H1 (cell line): ENCODE results near the gene ASMTL. TPM values are rescaled to one million over a fixed set of nuclear protein-coding genes. Genes with fewer than 3 reads are reported as not detected.

Source experiments
- CTCF ChIA-PET: fragments of 300-600 bp; sonication (Branson Sonifier 250); formaldehyde crosslinking; loops from one replicate; lab custom pipeline; 2021; ENCODE audit not compliant: partially characterized antibody; lab: Charles Lee
- POLR2A ChIA-PET: fragments of 300-600 bp; sonication (Branson Sonifier 250); formaldehyde crosslinking; loops from one replicate; lab custom pipeline; 2021; ENCODE audit warnings: inconsistent platforms; ENCODE audit not compliant: partially characterized antibody; lab: Charles Lee
- DNase-seq, 2 experiments: peaks; one replicate each; pipeline versions ENCODE4 v3.0.0 to v3.0.0-alpha.2; 2010 to 2022; ENCODE audit warnings: low spot score in 2 of 2, low read depth in 1 of 2, mixed read lengths in 1 of 2
- FAIRE-seq: peaks from 2 replicates; lab custom pipeline; 2011; peaks lifted over from hg19 to GRCh38; lab: Jason Lieb, UNC
- H2AFZ ChIP-seq: 2 replicates; pipeline ENCODE4 v1.8.1; 2012; ENCODE audit warnings: low read length, inconsistent platforms
- H2AK5ac ChIP-seq: 2 replicates; pipeline ENCODE4 v1.6.1; 2013; ENCODE audit warnings: low read depth, low read length
- H2BK120ac ChIP-seq: replicated peaks from 2 replicates; pipeline ENCODE3; 2013; ENCODE audit warnings: low read depth, low read length, inconsistent platforms
- H2BK12ac ChIP-seq: 2 replicates; pipeline ENCODE4 v1.6.1; 2013; ENCODE audit warnings: low read depth, low read length
- H2BK15ac ChIP-seq: 2 replicates; pipeline ENCODE4 v1.6.1; 2013; ENCODE audit warnings: low read length
- H2BK20ac ChIP-seq: 2 replicates; pipeline ENCODE4 v1.6.1; 2013; ENCODE audit warnings: low read length
- H2BK5ac ChIP-seq: 2 replicates; pipeline ENCODE4 v1.6.1; 2013; ENCODE audit warnings: low read depth, low read length
- H3K14ac ChIP-seq: 2 replicates; pipeline ENCODE4 v1.6.1; 2013; ENCODE audit warnings: inconsistent platforms; ENCODE audit not compliant: insufficient read length
- H3K18ac ChIP-seq: 2 replicates; pipeline ENCODE4 v1.6.1; 2013; ENCODE audit warnings: low read length; ENCODE audit errors: extremely low read depth
- H3K23ac ChIP-seq: 2 replicates; pipeline ENCODE4 v1.6.1; 2013; ENCODE audit warnings: inconsistent platforms; ENCODE audit not compliant: insufficient read length
- H3K23me2 ChIP-seq: 2 replicates; pipeline ENCODE4 v1.6.1; 2013; ENCODE audit warnings: low read depth, low read length
- H3K27ac ChIP-seq: 2 replicates; pipeline ENCODE4 v1.6.1; 2011; ENCODE audit warnings: low read depth, low read length, inconsistent platforms
- H3K27me3 ChIP-seq, 4 experiments: replicated peaks in 1 of 4; 1 replicate in 1 of 4; 2 replicates in 3 of 4; pipeline versions ENCODE4 v1.6.1 to v1.8.1; 2011 to 2013; ENCODE audit warnings: low read length in 3 of 4, mild to moderate bottlenecking in 3 of 4, inconsistent platforms in 2 of 4, mixed read lengths in 2 of 4, moderate library complexity in 1 of 4; ENCODE audit not compliant: control insufficient read depth in 3 of 4, insufficient read depth in 3 of 4; ENCODE audit errors: extremely low read depth in 1 of 4
- H3K36me3 ChIP-seq, 4 experiments: 2 replicates each; pipeline versions ENCODE4 v1.6.1 to v1.8.1; 2011 to 2013; ENCODE audit warnings: mild to moderate bottlenecking in 4 of 4, low read length in 3 of 4, moderate library complexity in 2 of 4, control low read depth in 1 of 4, inconsistent platforms in 1 of 4; ENCODE audit not compliant: insufficient read depth in 4 of 4, control insufficient read depth in 2 of 4
- H3K4ac ChIP-seq: replicated peaks from 2 replicates; pipeline ENCODE3; 2013; ENCODE audit warnings: low read length, low read depth, mixed read lengths, inconsistent platforms; ENCODE audit not compliant: insufficient read length
- H3K4me1 ChIP-seq, 4 experiments: replicated peaks in 1 of 4; 1 replicate in 1 of 4; 2 replicates in 3 of 4; pipeline versions ENCODE4 v1.6.1 to v1.8.1; 2011 to 2013; ENCODE audit warnings: low read length in 3 of 4, inconsistent platforms in 2 of 4, mixed read lengths in 1 of 4; ENCODE audit not compliant: insufficient read depth in 4 of 4, control insufficient read depth in 3 of 4
- H3K4me2 ChIP-seq, 2 experiments: 2 replicates each; pipeline versions ENCODE4 v1.6.1 to v1.8.1; 2011 to 2013; ENCODE audit warnings: low read depth in 2 of 2, low read length in 2 of 2, control low read depth in 1 of 2, inconsistent platforms in 1 of 2, mild to moderate bottlenecking in 1 of 2; ENCODE audit not compliant: insufficient read depth in 1 of 2
- H3K4me3 ChIP-seq, 4 experiments: fragments of 200-600, 300-600 bp in 1 of 4; sonication (generic), shearing (Covaris generic), sonication (Bioruptor Twin) in 1 of 4; 2 replicates each; pipeline versions ENCODE4 v1.5.1 to v1.8.1; 2011 to 2016; ENCODE audit warnings: low read length in 4 of 4, low read depth in 3 of 4, control low read depth in 2 of 4, inconsistent platforms in 2 of 4, mild to moderate bottlenecking in 2 of 4, mixed read lengths in 1 of 4, moderate library complexity in 1 of 4; ENCODE audit not compliant: insufficient read depth in 2 of 4; ENCODE audit errors: extremely low read depth in 1 of 4
- H3K56ac ChIP-seq: replicated peaks from 2 replicates; pipeline ENCODE3; 2013; ENCODE audit warnings: low read depth, mild to moderate bottlenecking, mixed read lengths, low read length, inconsistent platforms; ENCODE audit not compliant: insufficient read length
- H3K79me1 ChIP-seq: 2 replicates; pipeline ENCODE4 v1.6.1; 2013; ENCODE audit warnings: low read depth, low read length, control low read depth
- H3K79me2 ChIP-seq, 2 experiments: 2 replicates each; pipeline versions ENCODE4 v1.6.1 to v1.8.1; 2012 to 2013; ENCODE audit warnings: low read length in 2 of 2, mild to moderate bottlenecking in 2 of 2, inconsistent platforms in 1 of 2; ENCODE audit not compliant: insufficient read depth in 2 of 2, control insufficient read depth in 1 of 2
- H3K9ac ChIP-seq, 4 experiments: replicated peaks in 1 of 4; 1 replicate in 1 of 4; 2 replicates in 3 of 4; pipeline versions ENCODE4 v1.6.1 to v1.8.1; 2011 to 2013; ENCODE audit warnings: low read depth in 3 of 4, low read length in 3 of 4, control low read depth in 2 of 4, mild to moderate bottlenecking in 2 of 4, moderate library complexity in 2 of 4, inconsistent platforms in 1 of 4; ENCODE audit errors: extremely low read depth in 1 of 4
- H3K9me3 ChIP-seq, 2 experiments: 2 replicates each; pipeline versions ENCODE4 v1.6.1 to v1.8.1; 2012 to 2013; ENCODE audit warnings: mild to moderate bottlenecking in 2 of 2, moderate library complexity in 2 of 2, control low read depth in 1 of 2, inconsistent platforms in 1 of 2, low read depth in 1 of 2, low read length in 1 of 2, mixed read lengths in 1 of 2; ENCODE audit not compliant: insufficient read depth in 2 of 2
- H4K20me1 ChIP-seq, 2 experiments: replicated peaks in 1 of 2; 2 replicates each; pipeline versions ENCODE3 to v1.8.1; 2011 to 2013; ENCODE audit warnings: inconsistent platforms in 2 of 2, low read length in 2 of 2, mild to moderate bottlenecking in 1 of 2; ENCODE audit not compliant: insufficient read depth in 2 of 2, control insufficient read depth in 1 of 2
- H4K5ac ChIP-seq: 2 replicates; pipeline ENCODE4 v1.6.1; 2013; ENCODE audit warnings: low read length, low read depth, mixed read lengths, inconsistent platforms; ENCODE audit not compliant: insufficient read length
- H4K8ac ChIP-seq: 2 replicates; pipeline ENCODE4 v1.8.0; 2013; ENCODE audit warnings: mild to moderate bottlenecking, moderate library complexity, low read length, inconsistent platforms; ENCODE audit not compliant: insufficient read depth; ENCODE audit errors: extremely low read depth
- H4K91ac ChIP-seq: replicated peaks from 2 replicates; pipeline ENCODE3; 2013; ENCODE audit warnings: low read length, mixed read lengths, inconsistent platforms; ENCODE audit not compliant: insufficient read length
- CBX5 ChIP-seq: fragments of 300-800, 300-1000 bp; sonication (generic); IDR thresholded peaks from 2 replicates; pipeline ENCODE4 v1.7.1; 2016; ENCODE audit warnings: antibody characterized with exemption, low read length, low read depth
- RBBP5 ChIP-seq: IDR thresholded peaks from 2 replicates; pipeline ENCODE4 v1.7.1; 2012; ENCODE audit warnings: low read depth, mild to moderate bottlenecking, inconsistent platforms, low read length, moderate library complexity, borderline replicate concordance
- SIX5 ChIP-seq: IDR thresholded peaks from 2 replicates; pipeline ENCODE4 v1.6.1; 2011; ENCODE audit warnings: mild to moderate bottlenecking, low read depth, low read length
- SP2 ChIP-seq: IDR thresholded peaks from 2 replicates; pipeline ENCODE4 v1.6.1; 2012; ENCODE audit warnings: mild to moderate bottlenecking, low read length, inconsistent platforms
- WGBS, 2 experiments: shearing (Covaris generic) in 1 of 2; methylation state at CpG; one replicate each; pipeline versions ENCODE4 v1.1.6 to v1.1.7; 2013 to 2015; ENCODE audit warnings: low lambda C conversion rate in 2 of 2, mixed read lengths in 2 of 2, inconsistent platforms in 1 of 2, low coverage in 1 of 2, missing lambda C conversion rate in 1 of 2; ENCODE audit not compliant: insufficient replicate concordance in 2 of 2, insufficient coverage in 1 of 2, insufficient read length in 1 of 2; ENCODE audit errors: extremely low coverage in 1 of 2, missing lambda C conversion rate in 1 of 2; 5-methylcytosine and 5-hydroxymethylcytosine counted together
- polyA plus RNA-seq, 7 experiments: library from polyadenylated mRNA; depleted of rRNA in 3 of 7; stranded (reverse) in 5 of 7; unstranded in 2 of 7; fragments of >200 nt in 5 of 7; fragments of 200-250 nt in 2 of 7; gene quantifications; 1 replicate in 5 of 7; 2 replicates in 1 of 7; 4 replicates in 1 of 7; pipeline versions ENCODE4 v1.2.1 to v1.2.3, GENCODE V29; 2011 to 2013; ENCODE audit warnings: missing spikeins in 2 of 7, mixed read lengths in 2 of 7
- total RNA-seq: library from RNA; stranded (reverse); fragmentation: NEBNext Ultra II Directional; extraction: Animal tissue kit (Norgen Biotek cat#: 25700); gene quantifications from 2 replicates; pipeline ENCODE4 v1.2.1, GENCODE V29; 2021

ASMTL gene
- total and polyA plus RNA-seq, 2 of the 8 experiments (the other 6 are each of a cell fraction or from before 2014, with no cell fraction given), result 75.6 to 81.4 TPM

DNA sequence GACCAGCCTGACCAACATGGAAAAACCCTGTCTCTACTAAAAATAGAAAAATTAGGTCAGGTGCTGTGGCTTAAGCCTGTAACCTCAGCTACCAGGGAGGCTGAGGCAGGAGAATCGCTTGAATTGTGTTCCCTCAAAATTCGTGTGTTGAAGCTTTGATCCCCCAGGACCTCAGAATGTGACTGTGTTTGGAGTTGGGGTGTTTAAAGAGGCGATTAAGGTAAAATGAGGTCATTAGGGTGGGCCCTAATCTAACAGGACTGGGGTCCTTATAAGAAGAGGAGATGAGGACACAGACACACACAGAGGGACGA, 84.4 kb downstream of the ASMTL start:
- Histone ChIP-seq H3K27me3 (no peaks in the 10 kb centered on the region), H3K4ac (no peak overlapping the region), H3K56ac (no peak overlapping the region), H2AK5ac (no peak overlapping the region), H2BK120ac (no peak overlapping the region), H3K4me2 (no peak overlapping the region), H2BK20ac (no peak overlapping the region), H3K23ac (no peak overlapping the region), H4K20me1 (no peaks in the 10 kb centered on the region), H3K79me2 (no peaks in the 10 kb centered on the region), H4K5ac (no peak overlapping the region), H3K23me2 (no peaks in the 10 kb centered on the region), H3K79me1 (no peaks in the 10 kb centered on the region), H2BK12ac (no peak overlapping the region), H3K27ac (no peak overlapping the region), H2BK15ac (no peak overlapping the region), H3K36me3 (no peaks in the 10 kb centered on the region), H3K9ac (no peak overlapping the region), H3K4me1 (no peaks in the 10 kb centered on the region), H4K8ac (no peak overlapping the region), H3K18ac (no peak overlapping the region), H3K14ac (no peak overlapping the region), H2BK5ac (no peak overlapping the region), H4K91ac (no peak overlapping the region), H3K4me3 (no peak overlapping the region), H2AFZ (no peak overlapping the region), H3K9me3 (no peaks in the 10 kb centered on the region)
- ChIA-PET POLR2A (no interaction called here), CTCF (no interaction called here)
- DNase-seq (no peak), FAIRE-seq (no peak)
- WGBS, 2 experiments, result 69% methylated on average over 4 of the region's 4 CpGs; no CpG with 5 or more reads in 1 of the 2 experiments
- TF ChIP-seq CBX5 (no peak), RBBP5 (no peak), SP2 (no peak), SIX5 (no peak)
